HG02981 (cell line): Measurements from ENCODE around the gene DHRS7C.
"Not testable (repeated sequence)": the region's sequence is repeated elsewhere in the genome, so short reads cannot be mapped to it uniquely, and the experiment has no call there.

Experiments used
- ATAC-seq: cut with Tn5 transposase; IDR thresholded peaks from one replicate; pipeline ENCODE4 v1.9.1; 2021; ENCODE audit warnings: mild to moderate bottlenecking, moderate library complexity; ENCODE audit not compliant: unreplicated experiment

Gene DHRS7C

GRCh38 chr17:9810100-9810949, 18.9 kb upstream of the DHRS7C start:
- ATAC-seq: no peak

GRCh38 chr17:9809409-9809808, 18.0 kb upstream of the DHRS7C start:
- ATAC-seq: no peak

GRCh38 chr17:9806699-9807098, 15.3 kb upstream of the DHRS7C start:
- no peak for ATAC-seq

- no peak for ATAC-seq
Observed at GRCh38 chr17:9805769-9806168, 14.4 kb upstream of the DHRS7C start.

- no peak for ATAC-seq
Observed at GRCh38 chr17:9802697-9803096, 11.3 kb upstream of the DHRS7C start.

GRCh38 chr17:9802294-9802693, 10.9 kb upstream of the DHRS7C start:
- ATAC-seq: no peak

GRCh38 chr17:9801505-9801904, 10.1 kb upstream of the DHRS7C start:
- ATAC-seq: no peak

- ATAC-seq: no peak
Observed at GRCh38 chr17:9798724-9799123, 7.3 kb upstream of the DHRS7C start.

- no peak for ATAC-seq
Observed at GRCh38 chr17:9798008-9798407, 6.6 kb upstream of the DHRS7C start.

GRCh38 chr17:9792181-9792840, 919 bp upstream of the DHRS7C start:
- no peak for ATAC-seq

GRCh38 chr17:9790316-9790715, 1.1 kb downstream of the DHRS7C start:
- no peak for ATAC-seq

- no peak for ATAC-seq
Observed at GRCh38 chr17:9788601-9789000, 2.8 kb downstream of the DHRS7C start.

- ATAC-seq: no peak
Observed at GRCh38 chr17:9784544-9784943, 6.8 kb downstream of the DHRS7C start.

- ATAC-seq: not testable (repeated sequence)
Observed at GRCh38 chr17:9783465-9783864, 7.9 kb downstream of the DHRS7C start.

GRCh38 chr17:9783050-9783449, 8.3 kb downstream of the DHRS7C start:
- no peak for ATAC-seq

GRCh38 chr17:9780552-9780951, 10.8 kb downstream of the DHRS7C start:
- ATAC-seq: no peak

GRCh38 chr17:9776911-9777310, 14.5 kb downstream of the DHRS7C start:
- no peak for ATAC-seq

- no peak for ATAC-seq
Observed at GRCh38 chr17:9772658-9773057, 18.7 kb downstream of the DHRS7C start.

- ATAC-seq: no peak
Observed at GRCh38 chr17:9771465-9771864, 19.9 kb downstream of the DHRS7C start.

- ATAC-seq: no peak
Observed at GRCh38 chr17:9769036-9769695, 22.2 kb downstream of the DHRS7C start.

GRCh38 chr17:9768381-9768934, 22.9 kb downstream of the DHRS7C start:
- ATAC-seq: no peak
